ENCODE data around the gene C6.

The C6 gene

GRCh38 chr5:41250351-41250987, 37.1 kb upstream of the C6 start:
- Histone ChIP-seq H3K27me3 (ENCODE audit: control insufficient read depth in 1 of 2, insufficient read depth in 1 of 2, low read length in 2 of 2) (no peaks in the 10 kb centered on the region), H3K36me3 (ENCODE audit: control insufficient read depth in 1 of 2, insufficient read depth in 2 of 2, low read depth in 1 of 2, low read length in 2 of 2) (no peaks in the 10 kb centered on the region), H3K4ac (ENCODE audit: low read depth in 1 of 2, low read length in 2 of 2) (no peak overlapping the region), H3K23ac (ENCODE audit: low read length in 2 of 2) (no peak overlapping the region), H2BK120ac (ENCODE audit: low read depth, low read length) (no peak overlapping the region), H4K8ac (ENCODE audit: low read length) (no peak overlapping the region), H3K4me1 (ENCODE audit: control insufficient read depth, insufficient read depth, low read depth, low read length) (no peaks in the 10 kb centered on the region), H3K4me2 (ENCODE audit: low read length, poor library complexity, severe bottlenecking) (no peak overlapping the region), H3K18ac (ENCODE audit: low read depth in 1 of 2, low read length in 2 of 2) (no peak overlapping the region), H3K9ac (ENCODE audit: low read length) (no peak overlapping the region), H3K9me3 (ENCODE audit: control insufficient read depth, low read length) (no peaks in the 10 kb centered on the region), H3K4me3 (ENCODE audit: insufficient read depth in 1 of 2, low read depth in 1 of 2, low read length in 2 of 2) (no peak overlapping the region), H2AK5ac (ENCODE audit: low read length, severe bottlenecking) (no peak overlapping the region), H2BK15ac (ENCODE audit: low read depth, poor library complexity, severe bottlenecking) (no peak overlapping the region), H3K14ac (ENCODE audit: low read length in 2 of 2) (no peak overlapping the region), H2AFZ (ENCODE audit: low read depth, low read length) (no peak overlapping the region), H2BK12ac (ENCODE audit: low read length in 2 of 2) (no peak overlapping the region), H2BK5ac (ENCODE audit: low read depth, low read length, poor library complexity, severe bottlenecking) (no peak overlapping the region), H3K79me1 (replicated peaks; ENCODE audit: low read length, poor library complexity, severe bottlenecking) (no peaks in the 10 kb centered on the region), H3K27ac (ENCODE audit: low read length, poor library complexity, severe bottlenecking) (no peak overlapping the region), H4K91ac (ENCODE audit: low read length) (no peak overlapping the region)
- DNase-seq, result no peak
- no CpG with 5 or more reads among the region's 2 CpGs for WGBS

GRCh38 chr5:41247135-41247534, 33.8 kb upstream of the C6 start:
- H4K91ac ChIP-seq (ENCODE audit: low read length), result no peak overlapping the region
- H3K9ac ChIP-seq (ENCODE audit: low read length), result peak overlapping the region; percentile 61
- no peak overlapping the region for H2BK12ac ChIP-seq (ENCODE audit: low read length in 2 of 2)
- H3K27me3 ChIP-seq (ENCODE audit: control insufficient read depth in 1 of 2, insufficient read depth in 1 of 2, low read length in 2 of 2), result no peaks in the 10 kb centered on the region
- no peak overlapping the region for H2AK5ac ChIP-seq (ENCODE audit: low read length, severe bottlenecking)
- H2BK120ac ChIP-seq (ENCODE audit: low read depth, low read length), result no peak overlapping the region
- no peak overlapping the region for H2BK5ac ChIP-seq (ENCODE audit: low read depth, low read length, poor library complexity, severe bottlenecking)
- H3K36me3 ChIP-seq (ENCODE audit: control insufficient read depth in 1 of 2, insufficient read depth in 2 of 2, low read depth in 1 of 2, low read length in 2 of 2), result no peaks in the 10 kb centered on the region
- H3K14ac ChIP-seq (ENCODE audit: low read length in 2 of 2), result no peak overlapping the region
- no peak overlapping the region for H3K18ac ChIP-seq (ENCODE audit: low read depth in 1 of 2, low read length in 2 of 2)
- H2AFZ ChIP-seq (ENCODE audit: low read depth, low read length), result no peak overlapping the region
- no CpG with 5 or more reads among the region's 1 CpG for WGBS
- no peak for DNase-seq
- no peak overlapping the region for H3K23ac ChIP-seq (ENCODE audit: low read length in 2 of 2)
- H3K4me3 ChIP-seq (ENCODE audit: insufficient read depth in 1 of 2, low read depth in 1 of 2, low read length in 2 of 2), result no peak overlapping the region
- no peak overlapping the region for H4K8ac ChIP-seq (ENCODE audit: low read length)
- H3K79me1 ChIP-seq (replicated peaks; ENCODE audit: low read length, poor library complexity, severe bottlenecking), result no peaks in the 10 kb centered on the region
- H3K27ac ChIP-seq (ENCODE audit: low read length, poor library complexity, severe bottlenecking), result no peak overlapping the region
- H3K4me1 ChIP-seq (ENCODE audit: control insufficient read depth, insufficient read depth, low read depth, low read length), result no peaks in the 10 kb centered on the region
- H3K4me2 ChIP-seq (ENCODE audit: low read length, poor library complexity, severe bottlenecking), result no peak overlapping the region
- H3K4ac ChIP-seq (ENCODE audit: low read depth in 1 of 2, low read length in 2 of 2), result no peak overlapping the region
- no peaks in the 10 kb centered on the region for H3K9me3 ChIP-seq (ENCODE audit: control insufficient read depth, low read length)
- H2BK15ac ChIP-seq (ENCODE audit: low read depth, poor library complexity, severe bottlenecking), result no peak overlapping the region

GRCh38 chr5:41246376-41246775, 33.0 kb upstream of the C6 start:
- Histone ChIP-seq H3K36me3 (ENCODE audit: control insufficient read depth in 1 of 2, insufficient read depth in 2 of 2, low read depth in 1 of 2, low read length in 2 of 2) (no peaks in the 10 kb centered on the region), H4K8ac (ENCODE audit: low read length) (no peak overlapping the region), H3K23ac (ENCODE audit: low read length in 2 of 2) (no peak overlapping the region), H3K18ac (ENCODE audit: low read depth in 1 of 2, low read length in 2 of 2) (no peak overlapping the region), H2BK15ac (ENCODE audit: low read depth, poor library complexity, severe bottlenecking) (no peak overlapping the region), H3K79me1 (replicated peaks; ENCODE audit: low read length, poor library complexity, severe bottlenecking) (no peaks in the 10 kb centered on the region), H3K4me2 (ENCODE audit: low read length, poor library complexity, severe bottlenecking) (no peak overlapping the region), H3K4me3 (ENCODE audit: insufficient read depth in 1 of 2, low read depth in 1 of 2, low read length in 2 of 2) (no peak overlapping the region), H3K9me3 (ENCODE audit: control insufficient read depth, low read length) (no peaks in the 10 kb centered on the region), H4K91ac (ENCODE audit: low read length) (no peak overlapping the region), H3K14ac (ENCODE audit: low read length in 2 of 2) (no peak overlapping the region), H2BK12ac (ENCODE audit: low read length in 2 of 2) (no peak overlapping the region), H2AFZ (ENCODE audit: low read depth, low read length) (no peak overlapping the region), H3K4ac (ENCODE audit: low read depth in 1 of 2, low read length in 2 of 2) (no peak overlapping the region), H2BK5ac (ENCODE audit: low read depth, low read length, poor library complexity, severe bottlenecking) (no peak overlapping the region), H3K9ac (ENCODE audit: low read length) (peak overlapping the region; percentile 61), H3K4me1 (ENCODE audit: control insufficient read depth, insufficient read depth, low read depth, low read length) (no peaks in the 10 kb centered on the region), H2BK120ac (ENCODE audit: low read depth, low read length) (no peak overlapping the region), H3K27ac (ENCODE audit: low read length, poor library complexity, severe bottlenecking) (no peak overlapping the region), H2AK5ac (ENCODE audit: low read length, severe bottlenecking) (no peak overlapping the region), H3K27me3 (ENCODE audit: control insufficient read depth in 1 of 2, insufficient read depth in 1 of 2, low read length in 2 of 2) (no peaks in the 10 kb centered on the region)
- whole genome bisulfite sequencing, result 8% methylated on average over 1 of the region's 1 CpG
- peak; percentile 14 for DNase-seq

DNA sequence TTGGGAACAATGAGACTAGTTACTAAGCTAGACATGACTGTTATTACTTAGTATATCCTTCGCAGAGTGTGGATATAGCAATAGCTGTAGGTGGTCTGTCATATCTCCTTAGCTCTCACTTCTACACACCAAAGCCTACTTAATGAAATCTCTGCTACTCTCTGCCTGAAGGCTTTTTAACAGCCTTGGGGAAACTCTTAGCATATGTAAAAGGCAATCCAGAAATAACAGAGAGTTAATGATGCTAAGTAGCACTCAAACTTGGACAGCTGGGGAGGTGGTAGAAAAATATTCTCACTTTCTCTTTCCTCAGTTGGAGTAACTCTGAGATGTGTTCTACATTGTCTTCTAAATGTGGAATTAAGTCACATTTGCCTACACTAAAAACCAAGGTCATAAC, 30.2 kb upstream of the C6 start:
- Histone ChIP-seq H4K91ac (ENCODE audit: low read length) (no peak overlapping the region), H3K4me1 (ENCODE audit: control insufficient read depth, insufficient read depth, low read depth, low read length) (no peaks in the 10 kb centered on the region), H2AK5ac (ENCODE audit: low read length, severe bottlenecking) (no peak overlapping the region), H3K79me1 (replicated peaks; ENCODE audit: low read length, poor library complexity, severe bottlenecking) (no peaks in the 10 kb centered on the region), H2BK15ac (ENCODE audit: low read depth, poor library complexity, severe bottlenecking) (no peak overlapping the region), H4K8ac (ENCODE audit: low read length) (no peak overlapping the region), H2BK12ac (ENCODE audit: low read length in 2 of 2) (no peak overlapping the region), H3K27ac (ENCODE audit: low read length, poor library complexity, severe bottlenecking) (no peak overlapping the region), H2BK5ac (ENCODE audit: low read depth, low read length, poor library complexity, severe bottlenecking) (no peak overlapping the region), H2BK120ac (ENCODE audit: low read depth, low read length) (no peak overlapping the region), H3K9me3 (ENCODE audit: control insufficient read depth, low read length) (peaks cover 5% of the 10 kb centered on the region), H3K18ac (ENCODE audit: low read depth in 1 of 2, low read length in 2 of 2) (no peak overlapping the region), H3K4me2 (ENCODE audit: low read length, poor library complexity, severe bottlenecking) (no peak overlapping the region), H3K4me3 (ENCODE audit: insufficient read depth in 1 of 2, low read depth in 1 of 2, low read length in 2 of 2) (no peak overlapping the region), H3K9ac (ENCODE audit: low read length) (no peak overlapping the region), H3K27me3 (ENCODE audit: control insufficient read depth in 1 of 2, insufficient read depth in 1 of 2, low read length in 2 of 2) (no peaks in the 10 kb centered on the region), H3K36me3 (ENCODE audit: control insufficient read depth in 1 of 2, insufficient read depth in 2 of 2, low read depth in 1 of 2, low read length in 2 of 2) (no peaks in the 10 kb centered on the region), H2AFZ (ENCODE audit: low read depth, low read length) (no peak overlapping the region), H3K4ac (ENCODE audit: low read depth in 1 of 2, low read length in 2 of 2) (no peak overlapping the region), H3K14ac (ENCODE audit: low read length in 2 of 2) (no peak overlapping the region), H3K23ac (ENCODE audit: low read length in 2 of 2) (no peak overlapping the region)
- no CpG with 5 or more reads among the region's 1 CpG for WGBS
- no peak for DNase-seq
